ENCODE measurements around the gene LHPP. TPM values are rescaled to one million over a fixed set of nuclear protein-coding genes. Genes with fewer than 3 reads are reported as not detected.

The LHPP gene
- total and polyA plus RNA-seq, 10 of the 15 experiments (the other 5 are each of a cell fraction or from before 2014, with no cell fraction given) = 0.79 to 9.8 (median 6.7) TPM

- no TSS peak for BruUV-seq (replicated peaks)
- ChIA-PET RAD21 (ENCODE audit: unreplicated experiment) (interaction anchor here (2.7 to 4.4 kb wide), 2 partner anchors 22 to 115 kb away, joined by 10 to 23 read pairs; no protein-coding TSS in a partner anchor), SMC1A (ENCODE audit: uncharacterized antibody, unreplicated experiment) (interaction anchor here (1.3 to 1.4 kb wide), 2 partner anchors 92 to 115 kb away, joined by 5 read pairs; no protein-coding TSS in a partner anchor), CTCF (interaction anchor here (5.9 kb wide), 1 partner anchor 115 kb away, joined by 44 read pairs; no protein-coding TSS in a partner anchor), POLR2A (no interaction called here)
- DNase-seq (ENCODE audit: low read depth, low spot score) = no peak
- no peak for ATAC-seq
- intact Hi-C loops (cut with micrococcal nuclease; ENCODE audit: unreplicated experiment) = loop anchor here (5.0 kb wide), 2 partner anchors 91 to 116 kb away; partner anchors contain the start of gene FAM53B
- in situ Hi-C loops (cut with MboI) = no loop called here
- Histone ChIP-seq H4K20me1 (ENCODE audit: control insufficient read depth, insufficient read depth) (no peaks in the 10 kb centered on the region; the same call in 1 of the 2 replicates), H2AFZ (ENCODE audit: control insufficient read depth, low read depth, low read length) (no peak overlapping the region), H3K27ac (ENCODE audit: control insufficient read depth, insufficient read depth) (no peak overlapping the region), H3K4me1 (ENCODE audit: control insufficient read depth, insufficient read depth, low read length) (peaks cover 25% of the 10 kb centered on the region), H3K27me3 (replicated peaks in 1 of 2; ENCODE audit: control insufficient read depth in 2 of 2, insufficient read depth in 2 of 2, low read length in 1 of 2) (no peaks in the 10 kb centered on the region), H3K9me3 (replicated peaks; ENCODE audit: control insufficient read depth, insufficient read depth, low read length) (no peaks in the 10 kb centered on the region), H3K9ac (ENCODE audit: control insufficient read depth, insufficient read depth, low read length) (no peak overlapping the region), H3K4me2 (ENCODE audit: control insufficient read depth, insufficient read depth) (no peak overlapping the region), H3K79me2 (ENCODE audit: control insufficient read depth, insufficient read depth, low read length) (no peaks in the 10 kb centered on the region; the same call in 1 of the 2 replicates), H3K36me3 (ENCODE audit: control insufficient read depth in 2 of 2, insufficient read depth in 2 of 2, low read length in 1 of 2) (peaks cover 0 to 9% of the 10 kb centered on the region in 2 experiments; a peak in 2 of 4 replicates), H3K4me3 (no peak overlapping the region)
- FAIRE-seq = no peak
- TF ChIP-seq MTA2 (IDR thresholded peaks at IDR 0.05; ENCODE audit: low read depth) = no peak
- TF ChIP-seq POLR2A (IDR thresholded peaks at IDR 0.05; ENCODE audit: low read depth, low read length) = peak; percentile 32; the same call in 1 of the 2 replicates
- WGBS (ENCODE audit: insufficient coverage, insufficient replicate concordance, low lambda C conversion rate, missing lambda C conversion rate) = 93% methylated on average over 23 of the region's 23 CpGs
Measured at GRCh38 chr10:124625831-124626238, 164.2 kb downstream of the LHPP start.

DNA sequence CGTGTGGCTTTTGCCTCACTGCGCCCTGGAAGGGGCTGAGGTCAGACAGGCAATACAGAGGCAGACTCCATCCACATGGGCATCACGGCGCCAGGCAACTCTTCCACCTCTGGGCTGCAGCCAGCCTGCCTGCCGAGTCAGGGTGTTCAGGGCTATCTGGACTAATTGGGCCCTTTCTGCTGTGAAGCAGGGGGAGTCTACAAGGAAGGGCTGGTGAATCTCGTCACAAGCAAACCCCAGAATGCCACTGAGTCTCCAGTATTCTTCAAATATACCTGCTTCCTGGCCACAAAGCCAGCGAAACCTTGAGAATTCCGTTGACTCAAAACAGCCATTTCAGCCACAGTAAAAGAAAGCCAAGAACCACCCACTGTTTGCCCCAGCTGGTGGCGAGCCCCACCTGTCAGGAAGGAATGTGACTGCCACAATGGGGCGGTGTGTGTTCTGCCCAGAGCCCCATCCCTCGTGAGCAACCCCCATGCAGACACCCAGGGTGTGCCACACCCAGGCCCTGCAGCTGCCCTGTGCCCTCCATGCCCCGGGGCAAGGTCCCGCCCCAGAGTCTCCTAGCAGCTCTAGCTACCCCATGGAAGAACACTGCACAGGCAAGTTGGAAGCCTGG, 165.2 kb downstream of the LHPP start:
- Histone ChIP-seq H3K27ac (ENCODE audit: control insufficient read depth, insufficient read depth) (no peak overlapping the region; the same call in 1 of the 2 replicates), H2AFZ (ENCODE audit: control insufficient read depth, low read depth, low read length) (no peak overlapping the region), H3K4me1 (ENCODE audit: control insufficient read depth, insufficient read depth, low read length) (peaks cover 25% of the 10 kb centered on the region), H3K9me3 (replicated peaks; ENCODE audit: control insufficient read depth, insufficient read depth, low read length) (no peaks in the 10 kb centered on the region), H3K9ac (ENCODE audit: control insufficient read depth, insufficient read depth, low read length) (no peak overlapping the region), H3K27me3 (replicated peaks in 1 of 2; ENCODE audit: control insufficient read depth in 2 of 2, insufficient read depth in 2 of 2, low read length in 1 of 2) (no peaks in the 10 kb centered on the region), H3K4me2 (ENCODE audit: control insufficient read depth, insufficient read depth) (peak overlapping the region; percentile 63), H4K20me1 (ENCODE audit: control insufficient read depth, insufficient read depth) (no peaks in the 10 kb centered on the region; the same call in 1 of the 2 replicates), H3K36me3 (ENCODE audit: control insufficient read depth in 2 of 2, insufficient read depth in 2 of 2, low read length in 1 of 2) (peaks cover 0 to 10% of the 10 kb centered on the region in 2 experiments; a peak in 2 of 4 replicates), H3K4me3 (no peak overlapping the region), H3K79me2 (ENCODE audit: control insufficient read depth, insufficient read depth, low read length) (no peaks in the 10 kb centered on the region; the same call in 1 of the 2 replicates)
- POLR2A ChIA-PET = interaction anchor here (1.4 kb wide), 1 partner anchor 12 kb away, joined by 3 read pairs; no protein-coding TSS in a partner anchor
- WGBS (ENCODE audit: insufficient coverage, insufficient replicate concordance, low lambda C conversion rate, missing lambda C conversion rate) = 34% methylated on average over 13 of the region's 13 CpGs
- FAIRE-seq = no peak
- DNase-seq (ENCODE audit: low read depth, low spot score) = peak; percentile 38
- ATAC-seq = peak; percentile 80
- RAD21 ChIA-PET (ENCODE audit: unreplicated experiment) = interaction anchor here (1.3 to 4.4 kb wide), 5 partner anchors 21 to 116 kb away, joined by 4 to 23 read pairs (median 10); no protein-coding TSS in a partner anchor
- SMC1A ChIA-PET (ENCODE audit: uncharacterized antibody, unreplicated experiment) = interaction anchor here (1.3 to 4.0 kb wide), 6 partner anchors 13 to 114 kb away, joined by 3 to 16 read pairs (median 5); no protein-coding TSS in a partner anchor
- in situ Hi-C loops (cut with MboI) = no loop called here
- intact Hi-C loops (cut with micrococcal nuclease; ENCODE audit: unreplicated experiment) = loop anchor here (5.0 kb wide), 2 partner anchors 90 to 115 kb away; partner anchors contain the start of gene FAM53B
- CTCF ChIA-PET = interaction anchor here (0.9 to 5.9 kb wide), 5 partner anchors 55 to 119 kb away, joined by 3 to 44 read pairs (median 3); no protein-coding TSS in a partner anchor
- BruUV-seq (replicated peaks) = no TSS peak
- TF ChIP-seq, protein P1, sequence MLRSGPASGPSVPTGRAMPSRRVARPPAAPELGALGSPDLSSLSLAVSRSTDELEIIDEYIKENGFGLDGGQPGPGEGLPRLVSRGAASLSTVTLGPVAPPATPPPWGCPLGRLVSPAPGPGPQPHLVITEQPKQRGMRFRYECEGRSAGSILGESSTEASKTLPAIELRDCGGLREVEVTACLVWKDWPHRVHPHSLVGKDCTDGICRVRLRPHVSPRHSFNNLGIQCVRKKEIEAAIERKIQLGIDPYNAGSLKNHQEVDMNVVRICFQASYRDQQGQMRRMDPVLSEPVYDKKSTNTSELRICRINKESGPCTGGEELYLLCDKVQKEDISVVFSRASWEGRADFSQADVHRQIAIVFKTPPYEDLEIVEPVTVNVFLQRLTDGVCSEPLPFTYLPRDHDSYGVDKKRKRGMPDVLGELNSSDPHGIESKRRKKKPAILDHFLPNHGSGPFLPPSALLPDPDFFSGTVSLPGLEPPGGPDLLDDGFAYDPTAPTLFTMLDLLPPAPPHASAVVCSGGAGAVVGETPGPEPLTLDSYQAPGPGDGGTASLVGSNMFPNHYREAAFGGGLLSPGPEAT (IDR thresholded peaks at IDR 0.05; ENCODE audit: low read depth) = peak; percentile 30; the same call in 1 of the 2 replicates
- TF ChIP-seq BHLHE40 (IDR thresholded peaks at IDR 0.05; ENCODE audit: borderline replicate concordance in 1 of 2, low read depth in 2 of 2, low read length in 1 of 2) (peak; percentile 38 to 47; a peak in 3 of 4 replicates), IKZF2 (IDR thresholded peaks at IDR 0.05) (peak; percentile 12 to 66; a peak in 3 of 4 replicates), DPF2 (IDR thresholded peaks at IDR 0.05) (0 out of 2 replicates have a peak, but pooled peaks have one; percentile 33), CREB1 (IDR thresholded peaks at IDR 0.05; ENCODE audit: low read depth) (no peak), PML (IDR thresholded peaks at IDR 0.05; ENCODE audit: low read length) (no peak), CBX3 (IDR thresholded peaks at IDR 0.05; ENCODE audit: borderline replicate concordance, low read depth) (no peak), MTA3 (IDR thresholded peaks at IDR 0.05; ENCODE audit: borderline replicate concordance, low read length) (peak; percentile 52; the same call in 1 of the 2 replicates)
- TF ChIP-seq, protein P2, sequence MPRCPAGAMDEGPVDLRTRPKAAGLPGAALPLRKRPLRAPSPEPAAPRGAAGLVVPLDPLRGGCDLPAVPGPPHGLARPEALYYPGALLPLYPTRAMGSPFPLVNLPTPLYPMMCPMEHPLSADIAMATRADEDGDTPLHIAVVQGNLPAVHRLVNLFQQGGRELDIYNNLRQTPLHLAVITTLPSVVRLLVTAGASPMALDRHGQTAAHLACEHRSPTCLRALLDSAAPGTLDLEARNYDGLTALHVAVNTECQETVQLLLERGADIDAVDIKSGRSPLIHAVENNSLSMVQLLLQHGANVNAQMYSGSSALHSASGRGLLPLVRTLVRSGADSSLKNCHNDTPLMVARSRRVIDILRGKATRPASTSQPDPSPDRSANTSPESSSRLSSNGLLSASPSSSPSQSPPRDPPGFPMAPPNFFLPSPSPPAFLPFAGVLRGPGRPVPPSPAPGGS (IDR thresholded peaks at IDR 0.05; ENCODE audit: borderline replicate concordance, insufficient read depth, low read depth, low read length, poor library complexity, severe bottlenecking) = no peak
